GM18519 (cell line): Measurements from ENCODE around the gene MAST3.

ENCODE experiments used
- ATAC-seq: cut with Tn5 transposase; IDR thresholded peaks from one replicate; pipeline ENCODE4 v1.9.1; 2021; ENCODE audit warnings: mild to moderate bottlenecking, moderate library complexity; ENCODE audit not compliant: unreplicated experiment, low FRiP score

MAST3 gene

DNA sequence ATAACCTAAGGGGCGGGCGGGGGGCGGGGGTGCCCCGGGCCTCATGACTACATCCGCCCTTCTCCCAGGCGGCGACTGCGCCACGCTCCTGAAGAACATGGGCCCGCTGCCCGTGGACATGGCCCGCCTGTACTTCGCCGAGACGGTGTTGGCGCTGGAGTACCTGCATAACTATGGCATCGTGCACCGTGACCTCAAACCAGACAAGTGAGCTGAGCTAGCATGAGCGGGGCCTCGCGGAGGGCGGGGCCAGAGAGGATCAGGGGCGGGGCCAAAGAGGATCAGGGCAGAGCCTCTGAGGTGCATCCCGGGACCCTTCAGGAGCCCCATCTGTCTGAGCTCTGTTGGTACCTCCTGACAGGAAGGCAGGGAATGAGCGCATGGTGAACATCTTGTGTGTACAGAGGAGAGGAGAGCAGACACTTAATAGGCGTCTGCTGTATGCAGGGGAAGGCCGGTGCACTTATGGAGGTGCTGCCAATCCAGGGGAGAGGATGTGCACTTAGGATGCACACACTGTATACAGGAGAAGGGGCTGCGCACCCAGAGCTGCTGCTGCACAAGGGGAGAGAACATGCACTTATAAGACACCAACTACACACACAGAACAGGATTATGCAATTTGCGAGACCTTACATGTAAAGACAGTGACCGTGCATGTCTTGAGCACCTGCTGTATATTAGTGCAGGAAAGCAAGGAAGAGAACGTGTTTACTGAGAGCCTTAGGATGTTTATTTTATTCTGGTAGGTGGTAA is 34.4 kb downstream of the MAST3 start:
- no peak for ATAC-seq

DNA sequence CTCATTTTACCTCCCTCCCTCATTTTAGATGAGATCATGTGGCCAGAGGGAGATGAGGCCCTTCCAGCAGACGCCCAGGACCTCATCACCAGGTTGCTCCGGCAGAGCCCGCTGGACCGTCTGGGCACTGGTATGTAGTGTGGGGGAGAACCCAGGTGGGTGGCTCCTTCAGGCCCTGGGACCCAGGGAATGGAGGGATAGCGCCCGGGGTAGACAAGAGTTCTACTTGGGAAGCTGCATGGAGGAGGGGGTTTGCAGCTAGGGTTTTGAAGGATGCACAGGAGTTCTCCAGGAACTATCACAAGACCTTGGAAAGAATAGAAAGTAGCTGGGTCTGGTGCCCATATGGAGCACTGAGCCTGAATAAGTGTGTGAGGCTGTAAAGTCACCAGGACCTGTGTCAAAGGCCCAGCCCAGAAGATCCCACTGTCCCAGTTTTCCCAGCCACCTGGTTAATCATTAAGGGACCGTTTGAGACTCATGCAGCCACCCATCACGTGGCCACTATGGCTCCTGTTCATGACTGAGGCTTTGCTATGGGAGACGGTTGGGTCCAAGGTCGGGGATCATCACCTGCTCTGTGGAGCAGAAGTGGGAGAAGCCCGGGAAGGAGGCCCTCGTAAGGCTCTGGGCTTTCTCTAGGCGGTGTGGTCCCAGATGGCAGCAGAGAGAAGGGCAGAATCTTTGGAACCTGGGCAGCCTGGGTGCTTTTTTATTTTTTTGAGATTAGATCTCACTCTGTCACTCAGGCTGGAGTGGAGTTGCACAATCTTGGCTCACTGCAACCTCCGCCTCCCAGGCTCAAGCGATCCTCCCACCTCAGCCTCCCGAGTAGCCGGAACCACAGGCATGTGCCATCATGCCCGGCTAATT is 38.4 kb downstream of the MAST3 start:
- no peak for ATAC-seq

DNA sequence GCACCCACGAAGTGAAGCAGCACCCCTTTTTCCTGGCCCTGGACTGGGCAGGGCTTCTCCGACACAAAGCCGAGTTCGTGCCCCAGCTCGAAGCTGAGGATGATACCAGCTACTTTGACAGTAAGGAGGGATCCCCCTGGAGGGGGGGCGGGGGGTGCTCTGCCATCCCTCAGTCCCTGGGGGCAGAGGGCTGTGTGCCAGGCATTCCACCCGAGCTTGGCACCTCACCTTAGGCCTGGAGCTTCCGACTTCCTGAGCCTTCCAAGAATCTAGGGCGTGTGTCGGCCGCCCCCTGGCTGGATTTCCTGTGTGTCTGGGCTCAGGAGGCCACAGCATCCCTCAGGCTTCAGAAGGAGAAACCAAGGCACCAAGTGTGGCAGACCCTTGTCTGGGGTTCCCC is 39.7 kb downstream of the MAST3 start:
- ATAC-seq: no peak

DNA sequence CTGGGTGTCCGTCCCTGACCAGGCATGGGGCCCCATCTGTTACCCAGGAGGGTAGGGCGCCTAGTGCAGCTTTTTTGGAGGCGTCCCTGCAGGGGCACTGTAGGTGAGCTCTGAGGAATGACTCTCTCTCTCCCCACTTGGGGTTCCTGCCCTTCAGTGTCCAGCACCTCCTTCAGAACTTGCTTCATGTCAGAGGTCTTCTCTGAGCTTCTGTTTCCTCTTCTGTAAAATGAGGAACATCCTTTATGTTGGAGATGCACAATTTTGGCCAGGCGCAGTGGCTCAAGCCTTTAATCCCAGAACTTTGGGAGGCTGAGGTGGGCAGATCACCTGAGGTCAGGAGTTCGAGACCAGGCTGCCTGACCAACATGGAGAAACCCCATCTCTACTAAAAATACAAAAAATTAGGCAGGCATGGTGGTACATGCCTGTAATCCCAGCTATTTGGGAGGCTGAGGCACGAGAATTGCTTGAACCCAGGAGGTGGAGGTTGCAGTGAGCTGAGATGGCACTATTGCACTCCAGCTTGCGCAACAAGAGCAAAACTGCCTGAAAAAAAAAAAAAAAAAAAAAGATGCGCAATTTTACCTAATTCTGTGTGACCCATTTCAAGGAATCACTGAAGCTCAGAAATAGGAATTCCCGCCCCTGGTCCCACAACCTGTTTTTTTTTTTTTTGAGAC is 40.2 kb downstream of the MAST3 start:
- no peak for ATAC-seq

DNA sequence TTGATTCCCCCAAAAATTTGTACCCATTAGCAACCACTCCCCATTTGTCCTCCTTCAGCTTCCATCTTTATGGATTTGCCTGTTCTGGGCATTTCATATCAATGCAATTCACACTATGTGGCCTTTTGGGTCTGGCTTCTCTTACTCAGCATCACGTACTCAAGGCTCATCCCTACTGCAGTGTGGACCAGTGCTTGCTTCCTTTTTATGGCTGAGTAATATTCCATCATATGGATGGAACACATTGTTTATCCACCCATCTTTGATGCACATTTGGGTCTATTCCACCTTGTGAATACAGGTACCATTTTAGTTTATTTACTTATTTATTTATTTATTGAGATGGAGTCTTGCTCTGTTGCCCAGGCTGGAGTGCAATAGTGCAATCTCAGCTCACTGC is 42.9 kb downstream of the MAST3 start:
- no peak for ATAC-seq

DNA sequence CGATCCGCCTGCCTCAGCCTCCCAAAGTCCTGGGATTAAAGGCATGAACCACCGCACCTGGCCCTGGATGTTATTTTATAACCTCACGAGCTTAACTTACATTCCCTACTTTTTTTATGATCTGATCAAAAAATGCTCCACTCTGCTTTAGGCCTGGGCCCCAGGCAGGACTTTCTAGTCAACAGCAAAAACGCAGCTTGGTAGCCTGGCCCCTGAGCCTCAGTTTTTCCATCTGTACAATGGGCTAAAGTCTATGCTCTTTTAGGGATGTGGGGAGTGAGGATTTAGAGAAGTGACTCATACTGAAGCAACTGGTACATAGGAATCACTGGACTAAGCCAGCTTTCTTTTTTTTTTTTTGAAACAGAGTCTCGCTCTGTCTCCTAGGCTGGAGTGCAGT is 43.5 kb downstream of the MAST3 start:
- no peak for ATAC-seq

DNA sequence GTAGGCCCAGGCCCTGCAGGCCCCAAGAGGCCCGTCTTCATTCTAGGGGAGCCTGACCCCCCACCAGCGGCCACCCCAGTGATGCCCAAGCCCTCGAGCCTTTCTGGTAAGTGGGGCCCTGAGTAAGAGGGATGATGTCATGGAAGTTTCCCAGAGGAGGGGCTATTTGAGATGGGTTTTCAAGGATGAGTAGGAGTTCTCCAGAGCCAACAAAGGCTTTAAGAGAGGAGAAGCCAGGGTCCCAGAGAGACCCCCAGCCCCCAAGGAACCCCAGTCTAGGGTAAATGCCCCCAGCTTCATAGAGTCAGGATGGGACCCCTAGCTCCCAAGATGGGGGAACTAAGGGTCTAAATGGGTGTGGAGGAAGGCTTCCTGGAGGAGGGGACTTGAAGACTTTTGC is 46.3 kb downstream of the MAST3 start:
- no peak for ATAC-seq

DNA sequence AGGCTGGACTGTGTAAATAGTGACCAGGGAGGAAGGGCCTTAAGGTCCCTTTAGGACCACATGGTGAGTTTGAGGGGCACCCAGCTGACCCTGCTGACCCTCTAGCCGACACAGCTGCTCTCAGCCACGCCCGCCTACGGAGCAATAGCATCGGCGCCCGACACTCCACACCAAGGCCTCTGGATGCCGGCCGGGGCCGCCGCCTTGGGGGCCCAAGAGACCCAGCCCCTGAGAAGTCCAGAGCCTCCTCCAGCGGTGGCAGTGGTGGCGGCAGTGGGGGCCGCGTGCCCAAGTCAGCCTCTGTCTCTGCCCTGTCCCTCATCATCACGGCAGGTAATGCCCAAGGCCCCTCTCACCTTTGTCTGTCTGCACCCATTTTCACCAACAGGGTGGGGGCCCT is 46.8 kb downstream of the MAST3 start:
- ATAC-seq: no peak

DNA sequence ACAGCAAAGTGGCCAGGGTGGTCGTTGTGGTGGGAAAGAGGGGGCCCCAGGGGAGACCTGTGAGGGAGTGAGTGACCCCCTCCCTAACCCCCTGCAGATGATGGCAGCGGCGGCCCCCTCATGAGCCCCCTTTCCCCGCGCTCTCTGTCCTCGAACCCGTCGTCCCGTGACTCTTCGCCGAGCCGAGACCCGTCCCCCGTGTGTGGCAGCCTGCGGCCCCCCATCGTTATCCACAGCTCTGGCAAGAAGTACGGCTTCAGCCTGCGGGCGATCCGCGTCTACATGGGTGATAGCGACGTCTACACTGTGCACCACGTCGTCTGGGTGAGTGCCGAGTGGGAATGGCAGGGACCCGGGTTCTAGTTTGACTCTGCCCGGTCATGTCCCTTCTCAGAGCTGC is 47.3 kb downstream of the MAST3 start:
- no peak for ATAC-seq

DNA sequence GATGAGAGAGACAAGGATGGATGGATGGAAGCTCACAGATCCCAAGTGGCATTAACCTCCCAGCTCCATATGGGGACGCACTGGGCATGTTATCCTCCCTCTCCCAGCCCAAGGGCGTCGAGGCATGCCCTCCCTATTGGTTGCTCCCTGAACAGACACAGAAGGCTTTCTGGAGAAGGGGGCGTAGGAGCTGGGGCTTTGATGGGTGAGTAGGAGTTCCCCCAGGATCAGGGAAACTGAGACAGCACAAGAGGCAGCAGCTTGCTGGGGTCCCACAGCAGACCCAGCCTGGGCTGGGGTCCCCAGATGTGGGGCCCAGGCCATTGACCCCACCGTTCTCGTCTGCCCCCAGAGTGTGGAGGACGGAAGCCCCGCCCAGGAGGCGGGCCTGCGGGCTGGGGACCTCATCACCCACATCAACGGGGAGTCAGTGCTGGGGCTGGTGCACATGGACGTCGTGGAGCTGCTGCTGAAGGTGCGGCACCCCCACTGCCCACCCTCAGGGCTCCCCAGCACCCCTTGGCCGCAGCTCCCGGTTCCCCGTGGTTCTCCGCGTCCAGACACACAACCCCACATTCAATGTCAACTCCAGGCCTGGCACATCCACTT is 47.9 kb downstream of the MAST3 start:
- ATAC-seq: no peak

DNA sequence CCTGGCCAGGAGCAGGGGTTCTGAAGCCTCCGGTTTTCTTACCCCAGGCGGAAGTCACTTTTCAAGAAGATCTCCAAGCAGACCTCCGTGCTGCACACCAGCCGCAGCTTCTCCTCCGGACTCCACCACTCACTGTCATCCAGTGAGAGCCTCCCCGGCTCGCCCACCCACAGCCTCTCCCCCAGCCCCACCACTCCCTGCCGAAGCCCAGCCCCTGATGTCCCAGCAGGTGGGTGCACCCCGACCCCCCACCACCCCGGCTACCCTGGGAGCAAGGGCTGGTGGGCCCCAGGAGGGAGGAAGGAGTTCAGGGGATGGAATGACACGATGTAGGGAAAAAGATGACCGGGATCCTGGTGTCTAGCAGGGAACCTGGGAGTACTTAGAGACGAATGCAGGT is 49.8 kb downstream of the MAST3 start:
- ATAC-seq: no peak

DNA sequence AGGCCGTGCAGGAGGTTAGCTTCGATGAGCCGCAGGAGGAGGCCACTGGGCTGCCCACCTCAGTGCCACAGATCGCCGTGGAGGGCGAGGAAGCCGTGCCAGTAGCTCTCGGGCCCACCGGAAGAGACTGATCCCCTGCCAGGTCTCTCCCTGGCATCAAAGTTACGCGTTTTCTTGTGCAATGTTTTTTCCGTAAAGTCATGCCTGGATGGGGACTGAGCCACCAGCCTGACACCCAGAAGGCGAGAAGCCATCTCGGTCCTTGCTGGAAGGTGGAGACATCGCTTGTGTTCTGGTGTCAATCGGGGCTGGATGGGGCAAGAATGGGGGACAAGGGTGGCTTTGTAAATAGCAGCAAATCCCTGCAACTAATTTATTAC is 52.0 kb downstream of the MAST3 start:
- ATAC-seq: no peak

DNA sequence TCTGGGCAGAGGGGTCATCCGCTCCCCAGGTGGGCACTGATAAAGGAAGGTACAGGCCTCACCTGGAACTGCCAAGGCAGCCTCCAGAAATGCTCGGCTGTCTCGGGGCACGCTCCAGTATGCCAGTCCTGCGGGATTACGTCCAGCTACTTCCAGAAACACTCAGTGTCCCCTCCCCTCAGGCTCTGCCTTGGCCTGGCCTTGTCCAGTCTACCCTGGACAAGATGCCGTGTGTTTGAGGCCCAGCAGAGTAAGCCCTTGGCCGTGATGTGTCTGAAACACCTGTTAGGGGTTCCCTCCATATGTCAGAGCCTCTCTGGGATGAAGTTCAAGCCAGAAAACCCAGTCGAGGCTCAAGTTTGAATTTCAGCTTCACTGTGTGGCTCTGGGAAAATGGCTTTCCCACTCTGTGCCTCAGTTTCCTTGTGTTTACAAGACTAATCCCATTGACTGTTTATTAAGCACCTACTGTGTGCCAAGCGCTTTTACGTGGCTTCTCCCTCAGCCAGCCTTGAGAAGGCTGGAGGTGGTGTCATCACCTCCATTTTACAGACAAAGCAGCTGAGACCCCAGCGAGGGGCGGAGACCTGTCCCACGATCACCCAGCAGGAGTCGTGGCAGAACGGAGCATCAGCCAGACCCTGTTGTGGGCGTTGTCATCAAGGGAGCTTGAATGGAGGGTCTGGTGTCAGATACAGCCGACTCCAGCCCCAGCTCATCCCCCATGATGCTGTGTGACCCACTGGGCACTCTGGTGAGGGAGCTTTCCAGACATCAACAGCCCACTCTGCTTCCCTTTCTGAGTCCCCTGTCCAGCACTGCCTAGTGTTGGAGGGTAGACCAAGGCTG is 53.4 kb downstream of the MAST3 start:
- ATAC-seq: no peak

DNA sequence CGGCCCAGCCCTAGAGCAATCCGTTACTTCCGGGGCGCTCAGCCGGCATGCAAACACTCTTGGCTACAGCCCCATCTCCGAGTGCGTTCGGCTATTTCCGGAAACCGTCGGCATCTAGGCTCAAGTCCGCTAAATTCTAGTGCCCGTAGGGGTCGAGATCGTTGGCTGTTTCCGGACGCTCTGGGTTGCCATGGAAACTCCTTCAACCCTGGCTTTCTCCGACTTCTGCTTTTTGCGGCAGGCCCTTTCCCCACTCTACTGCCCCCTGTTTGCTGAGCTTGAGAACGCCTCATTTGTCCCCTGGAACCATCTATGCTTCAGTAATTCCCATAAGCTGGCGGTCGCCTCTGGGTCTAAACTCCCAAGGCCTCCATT is 54.9 kb downstream of the MAST3 start:
- peak; percentile 46 for ATAC-seq

DNA sequence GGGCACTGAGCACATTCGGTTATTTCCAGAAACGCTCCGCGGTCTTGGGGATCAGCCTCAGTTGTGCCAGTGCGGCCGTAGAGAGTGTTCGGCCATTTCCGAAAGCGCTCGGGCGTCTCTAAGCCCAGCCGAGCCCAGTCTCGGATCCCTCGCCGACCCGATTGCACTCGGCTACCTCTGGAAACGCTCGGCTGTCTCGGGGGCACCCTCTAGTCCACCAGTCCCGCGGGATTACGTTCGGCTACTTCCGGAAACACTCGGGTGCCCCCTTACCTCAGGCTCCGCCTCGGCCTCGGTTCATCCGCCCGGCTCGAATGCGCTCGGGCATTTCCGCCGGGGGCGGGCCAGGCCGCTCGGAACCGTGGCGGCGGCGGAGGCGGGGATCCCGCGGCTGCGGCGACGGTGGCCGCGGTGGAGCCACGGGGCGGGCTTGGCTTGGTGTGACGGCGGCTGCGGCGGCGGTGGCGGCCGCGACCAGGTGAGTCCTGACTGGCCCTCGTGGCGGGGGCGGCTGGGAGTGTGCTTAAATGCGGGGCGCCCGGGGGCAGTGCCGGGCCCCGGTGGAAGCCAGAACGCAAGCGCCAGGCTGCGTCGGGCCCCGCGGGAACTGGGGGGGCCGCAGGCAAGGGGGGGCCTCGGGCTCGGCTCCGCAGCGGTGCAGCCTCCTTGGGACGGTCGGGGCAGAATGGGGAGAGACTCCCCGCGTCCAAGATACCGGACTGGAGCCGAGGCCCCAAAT is 55.4 kb downstream of the MAST3 start, which contains the start of gene PIK3R2:
TSS of gene PIK3R2 (plus strand) at position 347 of the 739 bp plus-strand sequence. CDS start 2,717 bp downstream, outside the sequence.
- peak; percentile 61 for ATAC-seq

DNA sequence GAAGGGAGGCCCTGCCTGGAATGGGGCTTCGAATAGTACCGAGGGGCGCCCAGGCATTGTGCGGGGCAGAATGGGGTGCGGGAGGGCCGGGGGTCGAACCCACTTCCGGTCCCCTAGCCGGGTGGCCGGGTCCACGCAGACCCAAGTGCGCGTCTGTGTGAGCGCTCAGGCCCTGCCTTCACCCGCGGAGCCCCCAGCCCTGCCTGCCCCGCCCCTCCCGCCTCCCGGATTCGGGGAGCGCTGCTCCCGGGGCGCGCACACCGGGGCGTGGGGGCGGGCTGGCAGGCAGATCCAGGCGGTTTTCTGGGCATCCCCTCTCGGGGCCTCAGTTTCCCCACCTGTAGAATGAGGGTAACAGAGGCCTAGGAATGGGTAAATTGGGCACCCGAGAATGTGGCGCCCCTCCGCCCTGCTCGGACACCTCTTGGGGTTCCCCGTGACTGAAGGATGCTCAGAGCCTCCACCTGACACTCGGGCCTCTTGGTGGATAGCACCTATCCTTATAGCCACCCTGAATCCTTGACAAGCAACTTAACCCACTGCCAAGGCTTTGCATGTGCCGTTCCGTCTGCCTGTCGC is 56.1 kb downstream of the MAST3 start:
- ATAC-seq: no peak

DNA sequence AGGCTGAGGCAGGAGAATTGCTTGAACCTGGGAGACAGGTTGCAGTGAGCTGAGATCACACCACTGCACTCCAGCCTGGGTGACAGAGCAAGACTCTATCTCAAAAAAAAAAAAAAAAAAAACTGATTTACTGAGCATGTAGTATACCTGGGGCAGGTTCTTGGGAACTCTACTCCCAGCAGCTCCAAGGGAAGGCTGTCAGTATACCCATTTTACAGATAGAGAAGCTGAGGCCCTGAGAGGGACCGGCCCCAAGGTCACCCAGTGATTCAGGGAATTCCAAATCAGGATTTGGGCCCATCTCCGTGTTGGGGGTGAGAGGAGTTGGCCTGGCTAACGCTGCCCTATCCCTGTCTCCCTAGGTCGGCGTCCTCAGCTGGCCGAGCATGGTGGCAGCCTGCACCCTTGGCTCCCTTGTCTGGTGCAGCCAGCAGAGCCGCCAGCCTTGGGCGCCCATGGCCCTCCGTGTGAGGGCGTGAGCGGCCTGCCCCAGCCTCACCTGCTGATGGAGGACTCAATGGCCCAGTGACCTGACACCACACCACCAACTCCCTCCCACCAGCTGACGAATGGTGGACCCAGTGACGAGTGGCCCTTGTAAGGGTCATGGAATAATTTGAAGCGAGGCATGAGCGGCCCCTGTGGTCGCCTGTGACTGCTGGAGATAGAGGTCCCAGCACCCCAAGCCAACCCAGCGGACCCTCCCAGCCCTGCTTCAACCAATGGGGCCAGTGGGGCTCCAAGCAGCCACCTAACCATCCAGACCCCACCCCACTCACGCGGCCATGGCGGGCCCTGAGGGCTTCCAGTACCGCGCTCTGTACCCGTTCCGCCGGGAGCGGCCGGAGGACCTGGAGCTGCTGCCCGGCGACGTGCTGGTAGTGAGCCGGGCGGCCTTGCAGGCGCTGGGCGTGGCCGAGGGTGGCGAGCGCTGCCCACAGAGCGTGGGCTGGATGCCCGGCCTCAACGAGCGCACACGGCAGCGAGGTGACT is 57.8 kb downstream of the MAST3 start:
- ATAC-seq: no peak

DNA sequence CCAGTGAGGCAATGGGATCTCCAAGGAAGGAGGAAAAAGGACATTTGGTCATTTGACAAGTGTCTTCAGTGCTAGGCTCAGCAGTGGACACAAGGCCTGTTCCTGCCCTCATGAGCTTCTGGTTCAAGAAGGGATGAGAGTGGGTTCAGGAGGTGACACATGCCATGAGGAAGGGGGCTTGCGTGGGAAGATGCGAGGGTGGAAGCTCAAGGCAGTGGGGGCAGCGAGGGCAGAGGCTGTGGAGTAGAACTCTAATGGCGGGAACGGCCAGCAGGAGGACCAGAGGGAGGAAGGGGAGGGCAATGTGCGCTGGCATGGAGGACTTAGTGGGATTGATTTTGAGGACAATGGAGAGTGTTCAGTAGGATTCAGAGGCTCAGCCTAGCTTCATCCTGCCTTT is 58.7 kb downstream of the MAST3 start:
- no peak for ATAC-seq
